Measurements from ENCODE around the gene INO80B.

INO80B gene

DNA sequence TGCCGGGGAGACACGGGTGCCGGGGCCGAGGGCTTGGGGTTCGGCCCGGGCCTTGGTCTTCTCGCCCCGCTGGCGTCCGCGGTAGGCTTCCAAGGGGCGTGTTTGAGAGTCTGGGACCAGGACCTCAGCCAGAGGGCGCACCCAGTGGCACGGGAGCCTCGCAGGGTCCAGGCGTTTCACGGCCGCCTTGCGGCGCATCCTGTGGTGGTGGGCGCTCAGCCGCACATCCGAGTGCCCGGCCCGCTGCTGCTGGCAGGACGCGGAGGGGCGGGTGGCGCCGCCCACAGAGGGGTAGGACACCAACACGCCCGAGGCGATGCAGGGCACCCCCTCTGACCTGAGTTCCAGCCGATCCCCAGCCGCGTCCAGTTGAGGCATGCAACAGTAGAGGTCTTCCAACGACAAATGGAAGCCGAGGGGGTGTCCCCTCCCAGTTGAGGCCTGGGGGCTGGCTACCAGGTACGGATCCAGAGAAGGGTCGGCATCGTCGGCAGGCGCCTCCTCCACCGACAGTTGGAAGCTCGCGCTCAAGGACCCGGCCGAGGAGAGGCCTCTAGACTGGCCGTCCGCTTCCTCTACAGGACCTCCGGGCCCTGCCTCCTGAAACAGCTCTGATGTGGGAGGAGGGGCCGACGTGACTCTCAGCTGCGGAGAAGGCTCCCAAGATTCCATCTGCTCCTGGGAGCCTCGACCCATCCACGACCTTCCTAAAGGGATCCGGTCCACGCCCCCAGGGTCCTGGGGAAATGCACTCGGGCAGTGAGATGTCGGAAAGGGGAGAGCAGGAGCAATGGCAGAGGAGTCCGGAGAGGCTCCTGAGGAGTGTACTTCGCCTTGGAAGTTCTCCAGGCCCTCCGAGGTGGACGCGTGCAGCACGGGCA is 39.8 kb upstream of the INO80B start:
- H3K4me3 ChIP-seq (ENCODE audit: low read depth, low read length), result peak overlapping the region; percentile 43
- ChIA-PET POLR2A (no interaction called here), CTCF (interaction anchor here (0.6 to 2.2 kb wide), 6 partner anchors 12 to 166 kb away, joined by 3 to 8 read pairs (median 4); no protein-coding TSS in a partner anchor)
- DNase-seq (ENCODE audit: low read depth, low spot score), result no peak
- TF ChIP-seq, protein P1, sequence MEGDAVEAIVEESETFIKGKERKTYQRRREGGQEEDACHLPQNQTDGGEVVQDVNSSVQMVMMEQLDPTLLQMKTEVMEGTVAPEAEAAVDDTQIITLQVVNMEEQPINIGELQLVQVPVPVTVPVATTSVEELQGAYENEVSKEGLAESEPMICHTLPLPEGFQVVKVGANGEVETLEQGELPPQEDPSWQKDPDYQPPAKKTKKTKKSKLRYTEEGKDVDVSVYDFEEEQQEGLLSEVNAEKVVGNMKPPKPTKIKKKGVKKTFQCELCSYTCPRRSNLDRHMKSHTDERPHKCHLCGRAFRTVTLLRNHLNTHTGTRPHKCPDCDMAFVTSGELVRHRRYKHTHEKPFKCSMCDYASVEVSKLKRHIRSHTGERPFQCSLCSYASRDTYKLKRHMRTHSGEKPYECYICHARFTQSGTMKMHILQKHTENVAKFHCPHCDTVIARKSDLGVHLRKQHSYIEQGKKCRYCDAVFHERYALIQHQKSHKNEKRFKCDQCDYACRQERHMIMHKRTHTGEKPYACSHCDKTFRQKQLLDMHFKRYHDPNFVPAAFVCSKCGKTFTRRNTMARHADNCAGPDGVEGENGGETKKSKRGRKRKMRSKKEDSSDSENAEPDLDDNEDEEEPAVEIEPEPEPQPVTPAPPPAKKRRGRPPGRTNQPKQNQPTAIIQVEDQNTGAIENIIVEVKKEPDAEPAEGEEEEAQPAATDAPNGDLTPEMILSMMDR (IDR thresholded peaks at IDR 0.05; ENCODE audit: insufficient read depth, low read length, missing control alignments), result peak; percentile 31

DNA sequence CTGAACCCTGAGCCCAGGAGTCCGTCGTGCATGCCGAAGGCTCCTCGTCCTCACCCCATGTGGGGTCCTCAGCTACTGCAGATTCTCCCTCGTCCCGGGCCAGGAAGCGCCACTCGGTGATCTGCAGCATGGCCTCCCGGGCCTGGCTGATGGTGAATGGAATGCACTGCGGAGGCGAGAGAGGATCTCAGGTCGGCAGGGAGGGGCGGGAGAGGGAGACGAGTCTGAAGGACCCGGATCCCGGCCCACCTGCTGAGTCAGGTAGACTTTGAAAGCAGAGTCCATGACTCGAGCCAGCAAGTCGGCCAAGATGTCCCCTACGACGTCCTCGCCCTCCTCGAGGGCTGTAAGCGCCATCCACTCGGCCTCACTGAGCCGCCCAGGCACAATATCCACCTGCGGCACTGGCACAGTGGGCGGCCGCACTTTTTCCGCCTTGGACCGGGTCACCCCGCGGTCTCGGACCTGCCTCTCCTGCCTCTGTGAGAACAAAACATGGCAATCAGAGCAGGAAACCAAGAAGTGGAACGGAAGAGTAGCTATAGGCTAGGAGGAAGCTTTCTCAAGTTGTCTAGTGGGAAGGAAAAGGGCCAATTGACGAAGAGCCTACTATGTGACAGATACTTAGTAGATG is 39.0 kb upstream of the INO80B start:
- POLR2A ChIA-PET, result no interaction called here
- TF ChIP-seq, protein P1 (IDR thresholded peaks at IDR 0.05; ENCODE audit: insufficient read depth, low read length, missing control alignments), result no peak
- H3K4me3 ChIP-seq (ENCODE audit: low read depth, low read length), result no peak overlapping the region; the same call in 1 of the 2 replicates
- CTCF ChIA-PET, result interaction anchor here (0.6 to 1.4 kb wide), 5 partner anchors 12 to 166 kb away, joined by 3 to 5 read pairs (median 3); no protein-coding TSS in a partner anchor
- DNase-seq (ENCODE audit: low read depth, low spot score), result no peak

DNA sequence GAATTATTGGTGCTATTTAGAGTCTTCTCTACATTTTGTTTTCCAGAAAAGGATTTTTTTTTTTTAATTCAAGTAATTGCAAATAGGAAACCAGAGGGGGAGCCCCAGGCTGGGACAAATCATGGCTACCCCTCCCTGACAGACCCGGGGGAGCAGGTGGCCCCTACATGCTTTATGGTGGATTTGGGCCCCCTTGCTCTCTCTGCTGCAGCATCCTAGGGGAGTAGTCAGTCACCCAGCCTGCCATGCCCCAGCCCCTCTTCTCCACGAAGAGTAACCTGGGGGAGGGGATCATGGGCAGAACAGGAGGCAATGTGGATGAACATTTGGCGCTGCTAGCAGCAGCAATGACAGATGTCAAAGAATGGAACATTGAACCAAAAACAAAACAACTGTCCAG is 38.1 kb upstream of the INO80B start:
- TF ChIP-seq, protein P1 (IDR thresholded peaks at IDR 0.05; ENCODE audit: insufficient read depth, low read length, missing control alignments), result no peak
- ChIA-PET POLR2A (no interaction called here), CTCF (no interaction called here)
- no peak for DNase-seq (ENCODE audit: low read depth, low spot score)
- no peak overlapping the region for H3K4me3 ChIP-seq (ENCODE audit: low read depth, low read length)

DNA sequence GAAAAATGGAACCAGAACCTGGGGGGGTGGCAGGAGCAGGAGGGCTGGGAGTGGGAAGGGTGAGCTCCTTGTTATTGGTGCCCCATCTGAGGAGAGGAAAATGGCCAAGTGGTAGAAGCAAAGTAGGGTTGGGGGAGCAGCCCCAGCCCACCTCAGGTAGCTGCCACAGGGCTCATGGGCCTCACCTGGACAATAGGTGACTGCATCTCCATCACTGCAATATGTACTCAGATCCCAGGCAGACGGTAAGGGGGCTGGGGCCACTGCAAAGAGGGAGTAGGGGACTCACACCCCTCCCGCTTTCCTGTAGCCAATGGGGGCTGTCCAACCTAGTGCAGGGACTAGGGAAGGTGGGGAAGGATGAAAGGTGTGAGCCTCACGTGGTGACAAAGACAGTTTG is 37.7 kb upstream of the INO80B start:
- DNase-seq (ENCODE audit: low read depth, low spot score), result no peak
- ChIA-PET POLR2A (no interaction called here), CTCF (no interaction called here)
- H3K4me3 ChIP-seq (ENCODE audit: low read depth, low read length), result no peak overlapping the region
- TF ChIP-seq, protein P1 (IDR thresholded peaks at IDR 0.05; ENCODE audit: insufficient read depth, low read length, missing control alignments), result no peak

DNA sequence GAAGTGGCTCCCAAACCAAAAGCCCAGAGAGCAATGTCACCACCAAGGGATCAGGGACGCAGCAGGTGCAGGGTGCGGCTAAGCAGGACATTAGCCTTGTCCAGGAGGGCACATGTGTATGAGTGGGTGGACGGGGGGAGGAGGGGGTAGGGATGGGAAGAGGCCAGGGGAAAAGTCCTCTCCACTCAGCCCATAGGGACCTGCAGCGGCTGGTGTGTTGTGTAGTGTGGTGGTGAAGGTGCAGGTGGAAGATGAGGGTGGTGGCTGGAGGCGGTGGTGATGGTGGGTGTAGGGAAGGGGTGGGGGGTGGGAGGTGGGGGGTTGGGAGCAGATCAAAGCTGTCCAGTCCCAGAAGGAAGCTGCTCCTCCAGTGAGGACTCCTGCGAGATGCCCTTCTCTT is 37.1 kb upstream of the INO80B start:
- TF ChIP-seq, protein P1 (IDR thresholded peaks at IDR 0.05; ENCODE audit: insufficient read depth, low read length, missing control alignments), result no peak
- DNase-seq (ENCODE audit: low read depth, low spot score), result no peak
- ChIA-PET POLR2A (no interaction called here), CTCF (interaction anchor here (0.8 to 1.2 kb wide), 2 partner anchors 9 to 26 kb away, joined by 3 read pairs; no protein-coding TSS in a partner anchor)
- no peak overlapping the region for H3K4me3 ChIP-seq (ENCODE audit: low read depth, low read length)

DNA sequence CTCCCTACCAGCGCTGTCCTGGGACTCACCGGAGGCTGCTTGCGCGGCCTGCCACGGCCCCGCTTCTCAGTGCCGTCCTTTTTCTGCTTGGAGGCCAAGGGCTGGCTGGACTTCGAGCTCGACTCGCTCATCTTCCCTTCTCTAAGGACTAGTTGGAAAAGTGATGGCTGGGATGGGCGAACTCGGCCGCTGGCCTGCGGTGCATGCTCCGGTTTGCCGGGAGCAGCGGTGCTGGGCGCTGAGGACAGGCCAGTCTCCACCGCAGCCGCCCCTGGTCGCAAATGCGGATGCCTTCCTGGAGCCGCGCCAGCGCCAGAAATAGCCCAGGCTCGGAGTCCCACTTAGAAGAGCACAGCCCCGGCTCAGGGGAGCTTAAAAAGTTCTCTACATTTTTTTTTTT is 36.6 kb upstream of the INO80B start:
- CTCF ChIA-PET, result interaction anchor here (0.8 to 1.2 kb wide), 2 partner anchors 10 to 26 kb away, joined by 3 read pairs; no protein-coding TSS in a partner anchor
- POLR2A ChIA-PET, result no interaction called here

More for the DNA sequence above, 36.6 kb upstream of the INO80B start:
- DNase-seq (ENCODE audit: low read depth, low spot score), result no peak
- TF ChIP-seq, protein P1 (IDR thresholded peaks at IDR 0.05; ENCODE audit: insufficient read depth, low read length, missing control alignments), result no peak
- no peak overlapping the region for H3K4me3 ChIP-seq (ENCODE audit: low read depth, low read length)

All from AG04449 (cell line).